SK-N-SH treated with all-trans-retinoic acid at 6 μM for 48 hours (cell line): ENCODE measurements around the gene NLRP13.

Experiments used
- CREB5 ChIP-seq: fragments of 250-450 bp; sonication (Bioruptor Pico); IDR thresholded peaks from 2 replicates; pipeline ENCODE4 v1.5.1; 2020; ENCODE audit warnings: low read depth, mild to moderate bottlenecking, moderate library complexity
- PATZ1 ChIP-seq: fragments of 250-450 bp; sonication (Bioruptor Pico); IDR thresholded peaks from 2 replicates; pipeline ENCODE4 v1.8.0; 2020; ENCODE audit warnings: mild to moderate bottlenecking, moderate library complexity, borderline replicate concordance
- POU6F1 ChIP-seq: fragments of 250-450 bp; sonication (Bioruptor Pico); IDR thresholded peaks from 2 replicates; pipeline ENCODE4 v1.8.0; 2021; ENCODE audit warnings: low read depth, mild to moderate bottlenecking, moderate library complexity, borderline replicate concordance
- PPARA ChIP-seq: fragments of 250-450 bp; sonication (Bioruptor Pico); IDR thresholded peaks from 2 replicates; pipeline ENCODE4 v1.5.0; 2020; ENCODE audit warnings: mild to moderate bottlenecking, borderline replicate concordance
- RARB ChIP-seq: fragments of 250-450 bp; sonication (Bioruptor Pico); IDR thresholded peaks from 2 replicates; pipeline ENCODE4 v1.8.0; 2021; ENCODE audit warnings: mild to moderate bottlenecking, moderate library complexity
- ZFP3 ChIP-seq: fragments of 250-450 bp; sonication (Bioruptor Pico); IDR thresholded peaks from 2 replicates; pipeline ENCODE4 v1.5.0; 2020; ENCODE audit warnings: mild to moderate bottlenecking, moderate library complexity

- no peak for TF ChIP-seq POU6F1 (CRISPR knock-in tag)
- no peak for TF ChIP-seq RARB (CRISPR knock-in tag)
- TF ChIP-seq CREB5 (CRISPR knock-in tag) = no peak
- no peak for TF ChIP-seq PATZ1 (CRISPR knock-in tag)
- TF ChIP-seq ZFP3 (CRISPR knock-in tag) = no peak
- no peak for TF ChIP-seq PPARA (CRISPR knock-in tag)
Observed at GRCh38 chr19:55858969-55859368, 73.2 kb downstream of the NLRP13 start.
